Activated CD4-positive, alpha-beta T cell treated with anti-CD3 and anti-CD28 coated beads, Interleukin-2, Interleukin-4, amounts not matched to agents 100 ng/mL and 50 ng/mL, durations not matched to agents 16 hours and 8 hours (primary cell): Measurements from ENCODE around the gene TM2D1.
"Not testable (repeated sequence)": the region's sequence is repeated elsewhere in the genome, so short reads cannot be mapped to it uniquely, and the experiment has no call there.

ENCODE experiments used
- DNase-seq: peaks from one replicate; pipeline ENCODE4 v3.0.0-alpha.2; 2020; ENCODE audit warnings: low spot score

The TM2D1 gene

GRCh38 chr1:61724813-61725694 is at the start of gene TM2D1:
TSS of gene TM2D1 (minus strand) at chr1:61725141. CDS start at chr1:61725120, 21 bp downstream.
- DNase-seq: peak; percentile 92

- DNase-seq: no peak
These were observed 45.2 kb upstream of the TM2D1 start for GRCh38 chr1:61770131-61770530.

- no peak for DNase-seq
These were observed 33.0 kb upstream of the TM2D1 start for GRCh38 chr1:61757950-61758349.

GRCh38 chr1:61756773-61757172 is 31.8 kb upstream of the TM2D1 start:
- no peak for DNase-seq

- DNase-seq: no peak
These were observed 29.6 kb upstream of the TM2D1 start for GRCh38 chr1:61754545-61754944.

GRCh38 chr1:61753998-61754508 is 29.1 kb upstream of the TM2D1 start:
- DNase-seq: no peak

GRCh38 chr1:61752921-61753389 is 28.0 kb upstream of the TM2D1 start:
- DNase-seq: no peak

- no peak for DNase-seq
These were observed 24.6 kb upstream of the TM2D1 start for GRCh38 chr1:61749574-61749973.

- DNase-seq: no peak
These were observed 23.6 kb upstream of the TM2D1 start for GRCh38 chr1:61748566-61748965.

GRCh38 chr1:61746813-61747212 is 21.9 kb upstream of the TM2D1 start:
- DNase-seq: no peak

GRCh38 chr1:61743716-61744580 is 19.0 kb upstream of the TM2D1 start:
- DNase-seq: no peak

- DNase-seq: no peak
These were observed 18.4 kb upstream of the TM2D1 start for GRCh38 chr1:61743431-61743705.

GRCh38 chr1:61742620-61743430 is 17.9 kb upstream of the TM2D1 start:
- no peak for DNase-seq

GRCh38 chr1:61741711-61742619 is 17.0 kb upstream of the TM2D1 start, which contains the start of gene PATJ:
TSS of gene PATJ (plus strand) at chr1:61742480. CDS start at chr1:61762893, 20,413 bp downstream.
- peak; percentile 17 for DNase-seq

GRCh38 chr1:61740751-61741700 is 16.1 kb upstream of the TM2D1 start:
- no peak for DNase-seq

- DNase-seq: no peak
These were observed 7.8 kb upstream of the TM2D1 start for GRCh38 chr1:61732726-61733125.

- not testable (repeated sequence) for DNase-seq
These were observed 5.7 kb upstream of the TM2D1 start for GRCh38 chr1:61730679-61731078.

GRCh38 chr1:61727544-61727943 is 2.6 kb upstream of the TM2D1 start:
- DNase-seq: no peak

GRCh38 chr1:61724506-61724812 is 482 bp downstream of the TM2D1 start:
- no peak for DNase-seq
